HepG2 (cell line): ENCODE measurements around the gene MED12L. TPM values are rescaled to one million over a fixed set of nuclear protein-coding genes. Genes with fewer than 3 reads are reported as not detected.

Experiments used
- ARHGAP35 ChIP-seq: sonication (generic); formaldehyde crosslinking; IDR thresholded peaks from 2 replicates; pipeline ENCODE4 v1.9.0; 2022; ENCODE audit warnings: mild to moderate bottlenecking, inconsistent platforms, moderate library complexity, missing genetic modification reagents, borderline replicate concordance
- ATF4 ChIP-seq, 2 experiments: fragments of 450-650 bp in 1 of 2; sonication (generic) in 1 of 2; formaldehyde crosslinking; IDR thresholded peaks; 2 replicates each; pipeline versions ENCODE4 v1.5.0 to v1.8.0; 2020 to 2022; ENCODE audit warnings: mild to moderate bottlenecking in 1 of 2, missing genetic modification reagents in 1 of 2
- ATF7 ChIP-seq, 2 experiments: fragments of 450-650 bp in 1 of 2; sonication (generic) in 1 of 2; formaldehyde crosslinking in 1 of 2; IDR thresholded peaks; 2 replicates each; pipeline versions ENCODE4 v1.4.0 to v1.6.1; 2016 to 2020; ENCODE audit warnings: antibody characterized with exemption in 1 of 2, mild to moderate bottlenecking in 1 of 2, missing genetic modification reagents in 1 of 2
- EED ChIP-seq: sonication (generic); formaldehyde crosslinking; IDR thresholded peaks from 2 replicates; pipeline ENCODE4 v1.5.0; 2020; ENCODE audit warnings: mild to moderate bottlenecking, missing genetic modification reagents
- FOXO1 ChIP-seq: sonication (generic); formaldehyde crosslinking; IDR thresholded peaks from 2 replicates; pipeline ENCODE4 v1.4.0; 2020; ENCODE audit warnings: missing genetic modification reagents
- IRF2 ChIP-seq: IDR thresholded peaks from 2 replicates; pipeline ENCODE4 v1.6.1; 2018; ENCODE audit warnings: missing genetic modification reagents, missing compliant biosample characterization
- ISL2 ChIP-seq: sonication (generic); formaldehyde crosslinking; IDR thresholded peaks from 2 replicates; pipeline ENCODE4 v1.5.0; 2020; ENCODE audit warnings: missing genetic modification reagents
- KDM6A ChIP-seq: IDR thresholded peaks from 2 replicates; pipeline ENCODE4 v1.6.1; 2016; ENCODE audit warnings: low read depth
- MAFG ChIP-seq: sonication (generic); formaldehyde crosslinking; IDR thresholded peaks from 2 replicates; pipeline ENCODE4 v1.5.1; 2020; ENCODE audit warnings: mild to moderate bottlenecking, missing genetic modification reagents
- NR3C1 ChIP-seq: sonication (generic); formaldehyde crosslinking; IDR thresholded peaks from 2 replicates; pipeline ENCODE4 v1.4.0; 2020; ENCODE audit warnings: missing genetic modification reagents
- POGZ ChIP-seq: sonication (generic); formaldehyde crosslinking; IDR thresholded peaks from 2 replicates; pipeline ENCODE4 v1.4.0; 2020; ENCODE audit warnings: mild to moderate bottlenecking, missing genetic modification reagents
- POLR2G ChIP-seq: fragments of 200-400 bp; formaldehyde crosslinking; IDR thresholded peaks from 2 replicates; pipeline ENCODE4 v1.6.1; 2018; ENCODE audit warnings: mild to moderate bottlenecking, low read depth, low read length, moderate library complexity
- PREB ChIP-seq: sonication (generic); formaldehyde crosslinking; IDR thresholded peaks from 2 replicates; pipeline ENCODE4 v1.4.0; 2020; ENCODE audit warnings: missing genetic modification reagents
- ZBTB33 ChIP-seq: sonication (generic); formaldehyde crosslinking; IDR thresholded peaks from 2 replicates; pipeline ENCODE4 v1.4.0; 2020; ENCODE audit warnings: missing genetic modification reagents
- ZFP36L1 ChIP-seq: sonication (generic); formaldehyde crosslinking; IDR thresholded peaks from 2 replicates; pipeline ENCODE4 v1.8.0; 2022; ENCODE audit warnings: mild to moderate bottlenecking, missing genetic modification reagents, moderate library complexity
- ZNF224 ChIP-seq: sonication (generic); formaldehyde crosslinking; IDR thresholded peaks from 2 replicates; pipeline ENCODE4 v1.5.0; 2020; ENCODE audit warnings: mild to moderate bottlenecking, missing genetic modification reagents
- ZNF512B ChIP-seq: sonication (generic); formaldehyde crosslinking; IDR thresholded peaks from 2 replicates; pipeline ENCODE4 v1.5.1; 2020; ENCODE audit warnings: missing genetic modification reagents, mild to moderate bottlenecking, borderline replicate concordance
- ZNF574 ChIP-seq: sonication (generic); formaldehyde crosslinking; IDR thresholded peaks from 2 replicates; pipeline ENCODE4 v1.4.0; 2020; ENCODE audit warnings: missing genetic modification reagents
- ZNF615 ChIP-seq: sonication (generic); formaldehyde crosslinking; IDR thresholded peaks from 2 replicates; pipeline ENCODE4 v1.5.0; 2020; ENCODE audit warnings: mild to moderate bottlenecking, missing genetic modification reagents, borderline replicate concordance
- ZNF619 ChIP-seq: sonication (generic); formaldehyde crosslinking; IDR thresholded peaks from 2 replicates; pipeline ENCODE4 v1.4.0; 2020; ENCODE audit warnings: mild to moderate bottlenecking, missing genetic modification reagents
- polyA plus RNA-seq, 8 experiments: library from polyadenylated mRNA; depleted of rRNA in 3 of 8; stranded (reverse) in 7 of 8; unstranded in 1 of 8; fragments of >200 nt; fragmentation: Illumina TruSeq in 4 of 8; extraction: Trizol in 4 of 8; gene quantifications; 2 replicates each; pipeline versions ENCODE4 v1.2.1 to v1.2.3, GENCODE V29; 2011 to 2016; ENCODE audit warnings: low read depth in 4 of 8, missing spikeins in 1 of 8, mixed read lengths in 1 of 8; ENCODE audit not compliant: insufficient read depth in 1 of 8
- total RNA-seq, 5 experiments: library from RNA; depleted of rRNA; stranded (reverse); fragments of >200 nt; fragmentation: Illumina TruSeq; extraction: Trizol; gene quantifications; 2 replicates each; pipeline ENCODE4 v1.2.3, GENCODE V29; 2016; ENCODE audit warnings: low read depth in 1 of 5

Gene MED12L
- total and polyA plus RNA-seq, 2 of the 13 experiments (the other 11 are each of a cell fraction or from before 2014, with no cell fraction given): 0.07 to 0.64 TPM

GRCh38 chr3:151178208-151178845 is 92.9 kb downstream of the MED12L start (continued):
- TF ChIP-seq PREB (no peak), KDM6A (peak; percentile 58; the same call in 1 of the 2 replicates), ISL2 (CRISPR knock-in tag) (peak; percentile 65; the same call in 1 of the 2 replicates), ZNF512B (0 out of 2 replicates have a peak, but pooled peaks have one; percentile 30), POLR2G (no peak), ATF7 (IDR thresholded peaks at IDR 0.05) (no peak), ATF7 (CRISPR knock-in tag; IDR thresholded peaks at IDR 0.05) (no peak), FOXO1 (peak; percentile 63; the same call in 1 of the 2 replicates), ATF4 (CRISPR knock-in tag; IDR thresholded peaks at IDR 0.05) (no peak), IRF2 (CRISPR knock-in tag) (peak; percentile 61; the same call in 1 of the 2 replicates), ZNF224 (no peak), ZNF615 (no peak), ARHGAP35 (CRISPR knock-in tag) (no peak), EED (CRISPR knock-in tag) (no peak), ZNF574 (CRISPR knock-in tag) (peak; percentile 21; the same call in 1 of the 2 replicates), MAFG (CRISPR knock-in tag) (no peak), POGZ (CRISPR knock-in tag) (peak; percentile 58), ZFP36L1 (no peak), ZBTB33 (CRISPR knock-in tag) (no peak), NR3C1 (no peak), ZNF619 (CRISPR knock-in tag) (no peak)
